Measurements from ENCODE around the gene CEP95.
A peak's percentile ranks its signal among the peaks of the same experiment; 100 is the strongest.

CEP95 gene

GRCh38 chr17:64500862-64501765, 5.7 kb upstream of the CEP95 start:
- peak overlapping the region; percentile 85 for H3K4me2 ChIP-seq (ENCODE audit: low read depth, low read length, poor library complexity, severe bottlenecking)
- H2AFZ ChIP-seq (ENCODE audit: low read length), result no peak overlapping the region
- H3F3A ChIP-seq (ENCODE audit: low read depth), result peaks cover 42% of the 10 kb centered on the region
- H3K9me3 ChIP-seq (ENCODE audit: insufficient read depth, low read depth, low read length), result no peaks in the 10 kb centered on the region
- peaks cover 85% of the 10 kb centered on the region for H4K20me1 ChIP-seq (ENCODE audit: insufficient read depth, low read length, poor library complexity, severe bottlenecking)
- peaks cover 76% of the 10 kb centered on the region for H3K36me3 ChIP-seq (ENCODE audit: insufficient read depth, low read length)
- H3K9ac ChIP-seq (ENCODE audit: low read depth, low read length, poor library complexity, severe bottlenecking), result no peak overlapping the region
- peaks cover 88% of the 10 kb centered on the region for H3K79me2 ChIP-seq (ENCODE audit: insufficient read depth, low read length)
- peaks cover 6% of the 10 kb centered on the region for H3K27me3 ChIP-seq (ENCODE audit: insufficient read depth, low read length, poor library complexity, severe bottlenecking)
- no peaks in the 10 kb centered on the region for H3K9me2 ChIP-seq (replicated peaks; ENCODE audit: low read depth, low read length)
- peak overlapping the region; percentile 99 for H3K4me3 ChIP-seq (ENCODE audit: low read length, poor library complexity, severe bottlenecking)
- TF ChIP-seq EZH2phosphoT487 (IDR thresholded peaks at IDR 0.05; ENCODE audit: borderline replicate concordance), result no peak
- no peak for TF ChIP-seq CTCF (conservative IDR thresholded peaks at IDR 0.05; ENCODE audit: low read length)
- H3K4me1 ChIP-seq (ENCODE audit: insufficient read depth, low read length, poor library complexity, severe bottlenecking), result peaks cover 38% of the 10 kb centered on the region

GRCh38 chr17:64502021-64502420, 4.8 kb upstream of the CEP95 start:
- Histone ChIP-seq H3K4me2 (ENCODE audit: low read depth, low read length, poor library complexity, severe bottlenecking) (peak overlapping the region; percentile 85), H3K4me3 (ENCODE audit: low read length, poor library complexity, severe bottlenecking) (peak overlapping the region; percentile 99), H3K9me2 (replicated peaks; ENCODE audit: low read depth, low read length) (no peaks in the 10 kb centered on the region), H3K27me3 (ENCODE audit: insufficient read depth, low read length, poor library complexity, severe bottlenecking) (peaks cover 8% of the 10 kb centered on the region), H3K4me1 (ENCODE audit: insufficient read depth, low read length, poor library complexity, severe bottlenecking) (peaks cover 38% of the 10 kb centered on the region), H3K79me2 (ENCODE audit: insufficient read depth, low read length) (peaks cover 84% of the 10 kb centered on the region), H2AFZ (ENCODE audit: low read length) (no peak overlapping the region), H4K20me1 (ENCODE audit: insufficient read depth, low read length, poor library complexity, severe bottlenecking) (peaks cover 87% of the 10 kb centered on the region), H3F3A (ENCODE audit: low read depth) (peaks cover 42% of the 10 kb centered on the region), H3K9me3 (ENCODE audit: insufficient read depth, low read depth, low read length) (no peaks in the 10 kb centered on the region), H3K36me3 (ENCODE audit: insufficient read depth, low read length) (peaks cover 76% of the 10 kb centered on the region), H3K9ac (ENCODE audit: low read depth, low read length, poor library complexity, severe bottlenecking) (no peak overlapping the region)
- TF ChIP-seq EZH2phosphoT487 (IDR thresholded peaks at IDR 0.05; ENCODE audit: borderline replicate concordance), result no peak
- no peak for TF ChIP-seq CTCF (conservative IDR thresholded peaks at IDR 0.05; ENCODE audit: low read length)

GRCh38 chr17:64502809-64503208, 4.0 kb upstream of the CEP95 start:
- Histone ChIP-seq H3K4me3 (ENCODE audit: low read length, poor library complexity, severe bottlenecking) (peak overlapping the region; percentile 99), H3K79me2 (ENCODE audit: insufficient read depth, low read length) (peaks cover 92% of the 10 kb centered on the region), H3K36me3 (ENCODE audit: insufficient read depth, low read length) (peaks cover 76% of the 10 kb centered on the region), H4K20me1 (ENCODE audit: insufficient read depth, low read length, poor library complexity, severe bottlenecking) (peaks cover 87% of the 10 kb centered on the region), H3K9me3 (ENCODE audit: insufficient read depth, low read depth, low read length) (no peaks in the 10 kb centered on the region), H3F3A (ENCODE audit: low read depth) (peaks cover 34% of the 10 kb centered on the region; the same call in 1 of the 2 replicates), H2AFZ (ENCODE audit: low read length) (no peak overlapping the region), H3K4me1 (ENCODE audit: insufficient read depth, low read length, poor library complexity, severe bottlenecking) (peaks cover 37% of the 10 kb centered on the region), H3K9ac (ENCODE audit: low read depth, low read length, poor library complexity, severe bottlenecking) (peak overlapping the region; percentile 99), H3K27me3 (ENCODE audit: insufficient read depth, low read length, poor library complexity, severe bottlenecking) (peaks cover 10% of the 10 kb centered on the region), H3K4me2 (ENCODE audit: low read depth, low read length, poor library complexity, severe bottlenecking) (peak overlapping the region; percentile 85), H3K9me2 (replicated peaks; ENCODE audit: low read depth, low read length) (no peaks in the 10 kb centered on the region)
- TF ChIP-seq EZH2phosphoT487 (IDR thresholded peaks at IDR 0.05; ENCODE audit: borderline replicate concordance), result no peak
- TF ChIP-seq CTCF (conservative IDR thresholded peaks at IDR 0.05; ENCODE audit: low read length), result no peak

Measured in Loucy (cell line).